Lung (tissue), 11 donors: ENCODE results near the gene AMDHD2. TPM values are rescaled to one million over a fixed set of nuclear protein-coding genes. Genes with fewer than 3 reads are reported as not detected.
"Not testable (repeated sequence)": the region's sequence is repeated elsewhere in the genome, so short reads cannot be mapped to it uniquely, and the experiment has no call there.

ENCODE experiments used
- ATAC-seq: fragments of 200-7000 bp; cut with Tn5 transposase; one replicate; pipeline ENCODE4 v1.9.1; 2020; ENCODE audit warnings: moderate number of reproducible peaks; ENCODE audit not compliant: insufficient read depth, low FRiP score
- DNase-seq, 3 donors: peaks; one replicate each; pipeline ENCODE4 v3.0.0-alpha.2; 2013 to 2017
- H3K27ac ChIP-seq, 2 donors: one replicate each; pipeline ENCODE4 v1.5.1; 2013; ENCODE audit warnings: mild to moderate bottlenecking in 2 of 2, moderate library complexity in 2 of 2, control low read depth in 1 of 2, inconsistent platforms in 1 of 2, low read depth in 1 of 2, low read length in 1 of 2
- H3K27me3 ChIP-seq, 3 donors: one replicate each; pipeline ENCODE4 v1.5.1; 2013; ENCODE audit warnings: low read length in 2 of 3; ENCODE audit not compliant: control insufficient read depth in 3 of 3, insufficient read depth in 3 of 3
- H3K36me3 ChIP-seq, 4 donors: one replicate each; pipeline ENCODE4 v1.5.1; 2013; ENCODE audit warnings: low read length in 4 of 4, mild to moderate bottlenecking in 1 of 4, moderate library complexity in 1 of 4; ENCODE audit not compliant: control insufficient read depth in 4 of 4, insufficient read depth in 4 of 4
- H3K4me1 ChIP-seq, 5 donors: one replicate each; pipeline ENCODE4 v1.5.1; 2013; ENCODE audit warnings: low read length in 5 of 5, mild to moderate bottlenecking in 2 of 5, moderate library complexity in 1 of 5; ENCODE audit not compliant: control insufficient read depth in 5 of 5, insufficient read depth in 5 of 5
- H3K4me3 ChIP-seq: one replicate; pipeline ENCODE4 v1.5.1; 2013; ENCODE audit warnings: mild to moderate bottlenecking, control low read depth, moderate library complexity
- H3K9ac ChIP-seq, 2 donors: one replicate each; pipeline ENCODE4 v1.5.1; 2013; ENCODE audit warnings: low read length in 2 of 2, control low read depth in 1 of 2; ENCODE audit not compliant: insufficient read depth in 1 of 2
- H3K9me3 ChIP-seq, 4 donors: one replicate each; pipeline ENCODE4 v1.5.1; 2013; ENCODE audit warnings: low read length in 3 of 4, mild to moderate bottlenecking in 1 of 4, moderate library complexity in 1 of 4; ENCODE audit not compliant: control insufficient read depth in 4 of 4, insufficient read depth in 3 of 4
- WGBS, 2 donors: extraction: QIAGEN DNeasy Blood & Tissue Kit; methylation state at CpG; one replicate each; pipeline ENCODE4 v1.1.7; 2013; 5-methylcytosine and 5-hydroxymethylcytosine counted together
- polyA plus RNA-seq, 2 donors: library from polyadenylated mRNA; stranded (reverse); fragments of 200-250 nt; gene quantifications; one replicate each; pipeline ENCODE4 v1.2.1, GENCODE V29; 2013
- small RNA-seq: library from RNA; depleted of rRNA; stranded (forward); fragments of <200 nt; gene quantifications from one replicate; pipeline ENCODE3, GENCODE V24; 2014; ENCODE audit warnings: low replicate concordance
- total RNA-seq, 2 donors: library from RNA; depleted of rRNA in 1 of 2; stranded (reverse); fragments of >200 nt in 1 of 2; gene quantifications; one replicate each; pipeline ENCODE4 v1.2.1, GENCODE V29; 2014 to 2021
- donor health status: Bipolar disorder and iron deficiency.
- donor health status: healthy.
- donor health status: DM: yes; HTN: yes; CAD: no.

The AMDHD2 gene
- total and polyA plus RNA-seq, 4 donors: 27.2 to 60.4 (median 51.9) TPM

- not testable (repeated sequence) for H3K4me3 ChIP-seq, H3K27me3 ChIP-seq, H3K9me3 ChIP-seq, ATAC-seq, H3K36me3 ChIP-seq, H3K27ac ChIP-seq, H3K9ac ChIP-seq, H3K4me1 ChIP-seq
- DNase-seq: peak in 1 of 3 donors; percentile 31
- WGBS, 2 donors: 24 to 39% methylated on average over 4 to 6 of the region's 11 CpGs
Measured at GRCh38 chr16:2580143-2580542, 60.0 kb downstream of the AMDHD2 start.

- H3K27me3 ChIP-seq, H3K27ac ChIP-seq, H3K4me3 ChIP-seq, H3K9me3 ChIP-seq, H3K4me1 ChIP-seq, ATAC-seq, DNase-seq, H3K9ac ChIP-seq: not testable (repeated sequence)
- H3K36me3 ChIP-seq: peaks cover 0 to 11% (median 2%) of the 10 kb centered on the region in 4 donors
- no CpG with 5 or more reads among the region's 21 CpGs for WGBS, 2 donors
Measured at GRCh38 chr16:2580818-2581217, 60.6 kb downstream of the AMDHD2 start.

Small RNA genes within 50 kb of the gene (small RNA-seq; reads per million reads assigned to genes)
- gene AC093525.1 (not detected), gene MIR3178 (0.17 reads per million)

Other genes starting within 250 kb of the AMDHD2 start
- 100 to 1,000 TPM; 486 to 607 TPM for gene ABCA3, start 179.6 kb upstream of the AMDHD2 start, total RNA-seq
- gene ABCA3, start 179.6 kb upstream of the AMDHD2 start, polyA plus RNA-seq: 100 to 1,000 TPM; 197 to 337 TPM
- 1 to 10 TPM; 3.5 to 7.5 TPM for gene CCNF, start 90.9 kb upstream of the AMDHD2 start, total RNA-seq
- 1 to 10 TPM; 2.0 to 2.2 TPM for gene CCNF, start 90.9 kb upstream of the AMDHD2 start, polyA plus RNA-seq
- 1 to 10 TPM; 1.1 to 3.6 TPM for gene TEDC2, start 60.3 kb upstream of the AMDHD2 start, total RNA-seq
- gene TEDC2, start 60.3 kb upstream of the AMDHD2 start, polyA plus RNA-seq: 1 to 10 TPM; 1.6 to 2.9 TPM
- 1 to 10 TPM in 1 of 2 donors, not detected in 1; 2.4 TPM for gene NTN3, start 49.1 kb upstream of the AMDHD2 start, total RNA-seq
- gene NTN3, start 49.1 kb upstream of the AMDHD2 start, polyA plus RNA-seq: under 1 TPM in 1 of 2 donors, not detected in 1; 0.06 TPM
- gene TBC1D24, start 45.2 kb upstream of the AMDHD2 start, total RNA-seq: 10 to 100 TPM; 29.2 to 35.7 TPM
- gene TBC1D24, start 45.2 kb upstream of the AMDHD2 start, polyA plus RNA-seq: 10 to 100 TPM in 1 of 2 donors, 1 to 10 TPM in 1; 9.0 to 17.3 TPM
- gene ATP6V0C, start 6.4 kb upstream of the AMDHD2 start, total RNA-seq: 100 to 1,000 TPM in 1 of 2 donors, 10 to 100 TPM in 1; 39.0 to 297 TPM
- 100 to 1,000 TPM; 203 to 410 TPM for gene ATP6V0C, start 6.4 kb upstream of the AMDHD2 start, polyA plus RNA-seq
- 1 to 10 TPM in 1 of 2 donors, under 1 TPM in 1; 0.65 to 2.1 TPM for gene CEMP1, start 11.0 kb downstream of the AMDHD2 start, total RNA-seq
- gene CEMP1, start 11.0 kb downstream of the AMDHD2 start, polyA plus RNA-seq: 1 to 10 TPM; 1.1 to 1.6 TPM
- 10 to 100 TPM; 35.0 to 79.0 TPM for gene PDPK1, start 17.6 kb downstream of the AMDHD2 start, total RNA-seq
- gene PDPK1, start 17.6 kb downstream of the AMDHD2 start, polyA plus RNA-seq: 10 to 100 TPM; 16.7 to 32.6 TPM
- gene KCTD5, start 162.2 kb downstream of the AMDHD2 start, total RNA-seq: 10 to 100 TPM; 18.0 to 31.3 TPM
- 10 to 100 TPM; 17.1 to 31.8 TPM for gene KCTD5, start 162.2 kb downstream of the AMDHD2 start, polyA plus RNA-seq
- 1 to 10 TPM; 1.1 to 2.4 TPM for gene PRSS27, start 199.9 kb downstream of the AMDHD2 start, total RNA-seq
- 1 to 10 TPM; 1.8 to 2.5 TPM for gene PRSS27, start 199.9 kb downstream of the AMDHD2 start, polyA plus RNA-seq
- gene SRRM2, start 232.3 kb downstream of the AMDHD2 start, total RNA-seq: 100 to 1,000 TPM; 316 to 541 TPM
- 100 to 1,000 TPM; 353 to 589 TPM for gene SRRM2, start 232.3 kb downstream of the AMDHD2 start, polyA plus RNA-seq